Measurements from ENCODE around the gene AP5Z1.

GRCh38 chr7:4803397-4804241, 28.2 kb downstream of the AP5Z1 start:
- TF ChIP-seq POLR2A (IDR thresholded peaks at IDR 0.05; ENCODE audit: low read depth, low read length) (no peak), POLR2AphosphoS5 (IDR thresholded peaks at IDR 0.05; ENCODE audit: low read depth, low read length) (no peak)
